Fibroblast of lung (primary cell): Measurements from ENCODE around the gene HSF5. TPM values are rescaled to one million over a fixed set of nuclear protein-coding genes. Genes with fewer than 3 reads are reported as not detected.

Source experiments
- DNase-seq, 2 donors: peaks; one replicate each; pipeline versions ENCODE4 v3.0.0 to v3.0.0-alpha.2; 2010; ENCODE audit warnings: low read depth in 2 of 2
- H2AFZ ChIP-seq: 2 replicates; pipeline ENCODE4 v1.5.1; 2012; ENCODE audit warnings: low read length, control low read depth, inconsistent platforms
- H3K27ac ChIP-seq: 2 replicates; pipeline ENCODE4 v1.5.1; 2011; ENCODE audit warnings: low read length, control low read depth; ENCODE audit not compliant: insufficient read depth
- H3K27me3 ChIP-seq: 2 replicates; pipeline ENCODE4 v1.5.1; 2011; ENCODE audit warnings: mild to moderate bottlenecking, low read length; ENCODE audit not compliant: control insufficient read depth, insufficient read depth
- H3K36me3 ChIP-seq: 2 replicates; pipeline ENCODE4 v1.5.1; 2011; ENCODE audit warnings: low read length; ENCODE audit not compliant: control insufficient read depth, insufficient read depth
- H3K4me1 ChIP-seq: 2 replicates; pipeline ENCODE4 v1.5.1; 2011; ENCODE audit warnings: low read length; ENCODE audit not compliant: control insufficient read depth, insufficient read depth; ENCODE audit errors: extremely low read depth
- H3K4me2 ChIP-seq: 2 replicates; pipeline ENCODE4 v1.5.1; 2011; ENCODE audit warnings: low read length, control low read depth; ENCODE audit not compliant: insufficient read depth; ENCODE audit errors: extremely low read depth
- H3K4me3 ChIP-seq, 4 experiments: fragments of 200-600 bp in 1 of 4; sonication (generic) in 1 of 4; replicated peaks in 1 of 4; 2 replicates each; pipeline ENCODE4 v1.5.1; 2011 to 2016; ENCODE audit warnings: low read length in 4 of 4, low read depth in 3 of 4, mild to moderate bottlenecking in 3 of 4, control low read depth in 2 of 4, inconsistent platforms in 1 of 4, mixed read lengths in 1 of 4; ENCODE audit not compliant: insufficient read depth in 1 of 4; ENCODE audit errors: control extremely low read depth in 1 of 4
- H3K79me2 ChIP-seq: 2 replicates; pipeline ENCODE4 v1.5.1; 2012; ENCODE audit warnings: mild to moderate bottlenecking, low read length, inconsistent platforms; ENCODE audit not compliant: control insufficient read depth, insufficient read depth
- H3K9ac ChIP-seq: 2 replicates; pipeline ENCODE4 v1.5.1; 2011; ENCODE audit warnings: mild to moderate bottlenecking, low read length, control low read depth; ENCODE audit not compliant: insufficient read depth
- H3K9me3 ChIP-seq: 2 replicates; pipeline ENCODE4 v1.5.1; 2012; ENCODE audit warnings: low read depth, low read length; ENCODE audit not compliant: control insufficient read depth, insufficient read depth
- H4K20me1 ChIP-seq: 2 replicates; pipeline ENCODE4 v1.5.1; 2011; ENCODE audit warnings: low read length; ENCODE audit not compliant: control insufficient read depth, insufficient read depth; ENCODE audit errors: extremely low read depth
- EZH2 ChIP-seq: IDR thresholded peaks from 2 replicates; pipeline ENCODE4 v1.5.1; 2012; ENCODE audit warnings: low read length, control low read depth, mild to moderate bottlenecking; ENCODE audit errors: missing control alignments
- polyA plus RNA-seq, 2 donors: library from polyadenylated mRNA; depleted of rRNA in 1 of 2; stranded (reverse) in 1 of 2; unstranded in 1 of 2; fragments of >200 nt; gene quantifications; 2 replicates each; pipeline ENCODE4 v1.2.1, GENCODE V29; 2011 to 2012; ENCODE audit warnings: missing spikeins in 1 of 2
- total RNA-seq: library from RNA; depleted of rRNA; stranded (reverse); fragments of >200 nt; gene quantifications from 2 replicates; pipeline ENCODE4 v1.2.1, GENCODE V29; 2014
- TF ChIP-seq, protein P1 (sequence below), 2 donors: IDR thresholded peaks in 1 of 2; conservative IDR thresholded peaks in 1 of 2; 1 replicate in 1 of 2; 2 replicates in 1 of 2; pipeline ENCODE4 v1.5.1; 2011 to 2012; ENCODE audit warnings: low read length in 2 of 2, control low read depth in 1 of 2, inconsistent platforms in 1 of 2, low read depth in 1 of 2, mild to moderate bottlenecking in 1 of 2

The HSF5 gene
- total and polyA plus RNA-seq, 2 donors (not counting 1 experiment from before 2014, with no cell fraction given) = under 0.01 TPM; not detected in 1

GRCh38 chr17:58535431-58535830 is 47.2 kb upstream of the HSF5 start:
- H4K20me1 ChIP-seq = no peaks in the 10 kb centered on the region
- peak; percentile 61 to 62 for DNase-seq
- H3K4me2 ChIP-seq = peak overlapping the region; percentile 6
- no peak overlapping the region for H3K27ac ChIP-seq
- H2AFZ ChIP-seq = no peak overlapping the region
- peaks cover 10% of the 10 kb centered on the region for H3K4me1 ChIP-seq
- no peak overlapping the region for H3K9ac ChIP-seq
- no peaks in the 10 kb centered on the region for H3K36me3 ChIP-seq
- no peaks in the 10 kb centered on the region for H3K9me3 ChIP-seq
- TF ChIP-seq EZH2 = no peak
- TF ChIP-seq, protein P1, sequence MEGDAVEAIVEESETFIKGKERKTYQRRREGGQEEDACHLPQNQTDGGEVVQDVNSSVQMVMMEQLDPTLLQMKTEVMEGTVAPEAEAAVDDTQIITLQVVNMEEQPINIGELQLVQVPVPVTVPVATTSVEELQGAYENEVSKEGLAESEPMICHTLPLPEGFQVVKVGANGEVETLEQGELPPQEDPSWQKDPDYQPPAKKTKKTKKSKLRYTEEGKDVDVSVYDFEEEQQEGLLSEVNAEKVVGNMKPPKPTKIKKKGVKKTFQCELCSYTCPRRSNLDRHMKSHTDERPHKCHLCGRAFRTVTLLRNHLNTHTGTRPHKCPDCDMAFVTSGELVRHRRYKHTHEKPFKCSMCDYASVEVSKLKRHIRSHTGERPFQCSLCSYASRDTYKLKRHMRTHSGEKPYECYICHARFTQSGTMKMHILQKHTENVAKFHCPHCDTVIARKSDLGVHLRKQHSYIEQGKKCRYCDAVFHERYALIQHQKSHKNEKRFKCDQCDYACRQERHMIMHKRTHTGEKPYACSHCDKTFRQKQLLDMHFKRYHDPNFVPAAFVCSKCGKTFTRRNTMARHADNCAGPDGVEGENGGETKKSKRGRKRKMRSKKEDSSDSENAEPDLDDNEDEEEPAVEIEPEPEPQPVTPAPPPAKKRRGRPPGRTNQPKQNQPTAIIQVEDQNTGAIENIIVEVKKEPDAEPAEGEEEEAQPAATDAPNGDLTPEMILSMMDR (conservative IDR thresholded peaks at IDR 0.05 in 1 of 2, IDR thresholded peaks at IDR 0.05 in 1 of 2; ENCODE audit: low read depth in 1 of 2, low read length in 2 of 2) = no peak
- H3K4me3 ChIP-seq = no peak overlapping the region
- peaks cover 10% of the 10 kb centered on the region for H3K27me3 ChIP-seq
- H3K79me2 ChIP-seq = no peaks in the 10 kb centered on the region

GRCh38 chr17:58534901-58535421 is 46.8 kb upstream of the HSF5 start:
- H3K4me2 ChIP-seq = peak overlapping the region; percentile 6
- peak; percentile 51 to 57 for DNase-seq
- no peaks in the 10 kb centered on the region for H3K9me3 ChIP-seq
- H3K36me3 ChIP-seq = no peaks in the 10 kb centered on the region
- no peak overlapping the region for H3K9ac ChIP-seq
- no peak overlapping the region for H3K27ac ChIP-seq
- H3K4me3 ChIP-seq = no peak overlapping the region
- no peak overlapping the region for H2AFZ ChIP-seq
- peaks cover 10% of the 10 kb centered on the region for H3K27me3 ChIP-seq
- H4K20me1 ChIP-seq = no peaks in the 10 kb centered on the region
- no peaks in the 10 kb centered on the region for H3K79me2 ChIP-seq
- TF ChIP-seq EZH2 = no peak
- peaks cover 10% of the 10 kb centered on the region for H3K4me1 ChIP-seq

- no peak for DNase-seq
- H3K9ac ChIP-seq = no peak overlapping the region
These were observed 46.1 kb upstream of the HSF5 start for GRCh38 chr17:58534331-58534730.

More at GRCh38 chr17:58534331-58534730, 46.1 kb upstream of the HSF5 start:
- no peak overlapping the region for H3K4me2 ChIP-seq
- H3K4me3 ChIP-seq = no peak overlapping the region
- peaks cover 10% of the 10 kb centered on the region for H3K27me3 ChIP-seq
- H3K79me2 ChIP-seq = no peaks in the 10 kb centered on the region
- H4K20me1 ChIP-seq = no peaks in the 10 kb centered on the region
- no peaks in the 10 kb centered on the region for H3K9me3 ChIP-seq
- TF ChIP-seq, protein P1 (conservative IDR thresholded peaks at IDR 0.05 in 1 of 2, IDR thresholded peaks at IDR 0.05 in 1 of 2; ENCODE audit: low read depth in 1 of 2, low read length in 2 of 2) = no peak
- TF ChIP-seq EZH2 = no peak
- H3K4me1 ChIP-seq = peaks cover 10% of the 10 kb centered on the region
- no peaks in the 10 kb centered on the region for H3K36me3 ChIP-seq
- no peak overlapping the region for H2AFZ ChIP-seq
- no peak overlapping the region for H3K27ac ChIP-seq
